ENCODE results near the gene CELF1. TPM values are rescaled to one million over a fixed set of nuclear protein-coding genes. Genes with fewer than 3 reads are reported as not detected.

The CELF1 gene
- total and polyA plus RNA-seq, 9 of the 15 experiments (the other 6 are each of a cell fraction or from before 2014, with no cell fraction given): 11.3 to 142 (median 77.4) TPM

DNA sequence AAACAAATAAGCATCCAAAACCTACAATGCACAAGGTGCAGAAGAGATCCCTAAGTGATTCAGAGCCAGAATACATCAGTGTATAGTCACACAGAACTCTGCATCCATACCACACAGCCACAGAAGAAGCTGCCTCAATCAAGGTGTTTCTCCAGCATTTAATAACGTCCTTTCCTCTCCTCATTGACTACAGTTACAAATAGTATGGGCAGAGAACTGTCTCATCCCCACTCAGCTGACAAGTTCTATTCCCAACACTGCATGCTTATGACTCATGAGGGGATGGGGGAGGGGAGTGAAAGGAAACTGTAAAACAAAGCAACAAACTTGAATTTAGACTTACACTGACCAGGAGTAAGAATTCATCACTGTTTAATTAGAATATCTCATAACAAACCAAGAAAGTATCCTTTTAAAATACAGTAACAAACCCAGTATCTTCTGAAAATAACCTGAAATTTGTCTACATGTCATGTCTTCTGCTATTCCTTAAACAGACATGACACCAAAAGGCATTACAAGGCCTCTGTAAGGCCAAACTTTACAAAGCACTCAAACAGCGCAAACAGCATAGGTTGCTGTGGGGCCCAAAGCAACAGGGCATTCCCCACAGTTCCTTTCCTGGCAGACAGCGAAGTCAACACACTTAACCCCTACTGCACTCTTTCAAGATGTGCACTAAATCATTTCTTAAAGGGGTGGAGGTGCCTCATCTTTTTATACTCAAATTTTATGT lies 29.3 kb downstream of the CELF1 start (continued):
- TF ChIP-seq SRSF9 (IDR thresholded peaks at IDR 0.05; ENCODE audit: borderline replicate concordance, low read depth, low read length): no peak
- TF ChIP-seq SREBF1 (IDR thresholded peaks at IDR 0.05; ENCODE audit: borderline replicate concordance, low read depth, low read length): no peak
- TF ChIP-seq SMAD3 (CRISPR knock-in tag; conservative IDR thresholded peaks at IDR 0.05): no peak
- no peak for TF ChIP-seq YY1 (IDR thresholded peaks at IDR 0.05; ENCODE audit: borderline replicate concordance in 1 of 3, control insufficient read depth in 1 of 3, extremely low read depth in 1 of 3, insufficient read depth in 3 of 3, insufficient read length in 1 of 3, insufficient replicate concordance in 2 of 3, low read depth in 1 of 3, low read length in 2 of 3)
- TF ChIP-seq TAF1 (IDR thresholded peaks at IDR 0.05; ENCODE audit: control insufficient read depth, extremely low read depth, insufficient read depth, low read length, severe bottlenecking): no peak
- peak; percentile 47; the same call in 1 of the 2 replicates for TF ChIP-seq EP300 (IDR thresholded peaks at IDR 0.05; ENCODE audit: low read length)
- TF ChIP-seq SAFB2 (IDR thresholded peaks at IDR 0.05; ENCODE audit: borderline replicate concordance, low read depth, low read length, severe bottlenecking): no peak
- TF ChIP-seq RCOR1 (IDR thresholded peaks at IDR 0.05; ENCODE audit: borderline replicate concordance in 1 of 2, low read depth in 2 of 2, low read length in 2 of 2): peak in 1 of 2 experiments; percentile 55; a peak in 1 of 4 replicates
- TF ChIP-seq ARID1B (IDR thresholded peaks at IDR 0.05): peak; percentile 77
- TF ChIP-seq NCOA4 (IDR thresholded peaks at IDR 0.05; ENCODE audit: partially characterized antibody): no peak
- no peak for TF ChIP-seq GTF2E2 (tag; IDR thresholded peaks at IDR 0.05)
- peak; percentile 21 for TF ChIP-seq BRD9 (IDR thresholded peaks at IDR 0.05; ENCODE audit: low read depth, partially characterized antibody)
- TF ChIP-seq TRIM24 (IDR thresholded peaks at IDR 0.05): peak in 1 of 2 experiments; percentile 50; a peak in 1 of 4 replicates
- TF ChIP-seq LEF1 (IDR thresholded peaks at IDR 0.05): peak; percentile 63; the same call in 1 of the 2 replicates
- TF ChIP-seq CEBPB (tag; IDR thresholded peaks at IDR 0.05): no peak
- peak; percentile 89 for TF ChIP-seq SMARCA4 (IDR thresholded peaks at IDR 0.05)
- no peak for TF ChIP-seq RFX7 (CRISPR knock-in tag; IDR thresholded peaks at IDR 0.05)
- TF ChIP-seq HDGF (IDR thresholded peaks at IDR 0.05): 0 out of 2 replicates have a peak, but pooled peaks have one; percentile 45
- peak; percentile 56 for TF ChIP-seq CREM (IDR thresholded peaks at IDR 0.05; ENCODE audit: low read depth)
- peak; percentile 98 for TF ChIP-seq JUN (IDR thresholded peaks at IDR 0.05; ENCODE audit: borderline replicate concordance, low read depth, low read length)
- TF ChIP-seq JUN (CRISPR knock-in tag; IDR thresholded peaks at IDR 0.05; ENCODE audit: borderline replicate concordance): no peak
- no peak for TF ChIP-seq TSC22D4 (tag; IDR thresholded peaks at IDR 0.05)
- TF ChIP-seq, protein P1, sequence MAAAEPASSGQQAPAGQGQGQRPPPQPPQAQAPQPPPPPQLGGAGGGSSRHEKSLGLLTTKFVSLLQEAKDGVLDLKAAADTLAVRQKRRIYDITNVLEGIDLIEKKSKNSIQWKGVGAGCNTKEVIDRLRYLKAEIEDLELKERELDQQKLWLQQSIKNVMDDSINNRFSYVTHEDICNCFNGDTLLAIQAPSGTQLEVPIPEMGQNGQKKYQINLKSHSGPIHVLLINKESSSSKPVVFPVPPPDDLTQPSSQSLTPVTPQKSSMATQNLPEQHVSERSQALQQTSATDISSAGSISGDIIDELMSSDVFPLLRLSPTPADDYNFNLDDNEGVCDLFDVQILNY (CRISPR knock-in tag; IDR thresholded peaks at IDR 0.05): no peak
- peak; percentile 90 for TF ChIP-seq DPF2 (IDR thresholded peaks at IDR 0.05)
- no peak for TF ChIP-seq NR3C1 (CRISPR knock-in tag; IDR thresholded peaks at IDR 0.05)
- no peak for TF ChIP-seq ZNF23 (CRISPR knock-in tag; IDR thresholded peaks at IDR 0.05)
- no peak for TF ChIP-seq CXXC5 (CRISPR knock-in tag; IDR thresholded peaks at IDR 0.05)
- no peak for TF ChIP-seq SRF (CRISPR knock-in tag; IDR thresholded peaks at IDR 0.05)
- no peak for TF ChIP-seq ZNF217 (CRISPR knock-in tag; IDR thresholded peaks at IDR 0.05)
- no peak for TF ChIP-seq PHF20 (IDR thresholded peaks at IDR 0.05; ENCODE audit: partially characterized antibody)
- TF ChIP-seq U2AF2 (optimal IDR thresholded peaks at IDR 0.05; ENCODE audit: low read depth, low read length): no peak
- peak in 1 of 2 experiments; percentile 73; a peak in 2 of 4 replicates for TF ChIP-seq HDAC1 (IDR thresholded peaks at IDR 0.05)
